GM06990 (cell line): ENCODE measurements around the gene ACTR8.

Source experiments
- DNase-seq: peaks from one replicate; pipeline ENCODE4 v3.0.0-alpha.2; 2011; ENCODE audit not compliant: insufficient read length; ENCODE audit errors: extremely low read depth
- H3K27me3 ChIP-seq: replicated peaks from 2 replicates; pipeline ENCODE4 v1.6.0; 2011; ENCODE audit warnings: low read length; ENCODE audit not compliant: control insufficient read depth, insufficient read depth
- H3K36me3 ChIP-seq: 2 replicates; pipeline ENCODE4 v1.5.1; 2011; ENCODE audit warnings: low read length; ENCODE audit not compliant: control insufficient read depth, insufficient read depth
- H3K4me3 ChIP-seq: replicated peaks from 2 replicates; pipeline ENCODE4 v1.5.1; 2011; ENCODE audit warnings: low read depth, mild to moderate bottlenecking, control low read depth, low read length
- TF ChIP-seq, protein P1 (sequence below): IDR thresholded peaks from 2 replicates; pipeline ENCODE4 v1.5.1; 2011; ENCODE audit warnings: low read length, control low read depth, mild to moderate bottlenecking, inconsistent platforms; ENCODE audit not compliant: insufficient read depth, poor library complexity, severe bottlenecking

The ACTR8 gene

DNA sequence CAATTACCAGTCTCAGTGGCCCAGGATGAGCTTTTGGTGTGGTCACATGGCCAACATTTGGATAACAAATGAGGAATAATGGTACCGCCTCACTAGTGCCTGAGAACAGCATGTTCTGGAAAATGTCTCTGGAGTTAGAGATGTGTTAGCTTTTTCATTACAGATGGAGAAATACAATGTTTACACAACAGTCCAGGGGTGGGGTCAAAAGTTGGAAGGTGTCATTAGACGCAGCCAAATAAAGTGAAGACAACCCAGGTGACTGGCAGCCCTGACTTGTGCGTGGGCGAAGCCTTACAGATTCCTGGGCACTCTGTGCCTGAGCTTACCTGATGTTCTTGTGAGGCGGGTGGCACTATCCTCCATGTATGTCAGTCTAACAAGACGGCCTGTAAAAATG is 22.8 kb downstream of the ACTR8 start:
- TF ChIP-seq, protein P1, sequence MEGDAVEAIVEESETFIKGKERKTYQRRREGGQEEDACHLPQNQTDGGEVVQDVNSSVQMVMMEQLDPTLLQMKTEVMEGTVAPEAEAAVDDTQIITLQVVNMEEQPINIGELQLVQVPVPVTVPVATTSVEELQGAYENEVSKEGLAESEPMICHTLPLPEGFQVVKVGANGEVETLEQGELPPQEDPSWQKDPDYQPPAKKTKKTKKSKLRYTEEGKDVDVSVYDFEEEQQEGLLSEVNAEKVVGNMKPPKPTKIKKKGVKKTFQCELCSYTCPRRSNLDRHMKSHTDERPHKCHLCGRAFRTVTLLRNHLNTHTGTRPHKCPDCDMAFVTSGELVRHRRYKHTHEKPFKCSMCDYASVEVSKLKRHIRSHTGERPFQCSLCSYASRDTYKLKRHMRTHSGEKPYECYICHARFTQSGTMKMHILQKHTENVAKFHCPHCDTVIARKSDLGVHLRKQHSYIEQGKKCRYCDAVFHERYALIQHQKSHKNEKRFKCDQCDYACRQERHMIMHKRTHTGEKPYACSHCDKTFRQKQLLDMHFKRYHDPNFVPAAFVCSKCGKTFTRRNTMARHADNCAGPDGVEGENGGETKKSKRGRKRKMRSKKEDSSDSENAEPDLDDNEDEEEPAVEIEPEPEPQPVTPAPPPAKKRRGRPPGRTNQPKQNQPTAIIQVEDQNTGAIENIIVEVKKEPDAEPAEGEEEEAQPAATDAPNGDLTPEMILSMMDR: no peak
- peaks cover 5% of the 10 kb centered on the region for H3K36me3 ChIP-seq
- no peaks in the 10 kb centered on the region for H3K27me3 ChIP-seq

DNA sequence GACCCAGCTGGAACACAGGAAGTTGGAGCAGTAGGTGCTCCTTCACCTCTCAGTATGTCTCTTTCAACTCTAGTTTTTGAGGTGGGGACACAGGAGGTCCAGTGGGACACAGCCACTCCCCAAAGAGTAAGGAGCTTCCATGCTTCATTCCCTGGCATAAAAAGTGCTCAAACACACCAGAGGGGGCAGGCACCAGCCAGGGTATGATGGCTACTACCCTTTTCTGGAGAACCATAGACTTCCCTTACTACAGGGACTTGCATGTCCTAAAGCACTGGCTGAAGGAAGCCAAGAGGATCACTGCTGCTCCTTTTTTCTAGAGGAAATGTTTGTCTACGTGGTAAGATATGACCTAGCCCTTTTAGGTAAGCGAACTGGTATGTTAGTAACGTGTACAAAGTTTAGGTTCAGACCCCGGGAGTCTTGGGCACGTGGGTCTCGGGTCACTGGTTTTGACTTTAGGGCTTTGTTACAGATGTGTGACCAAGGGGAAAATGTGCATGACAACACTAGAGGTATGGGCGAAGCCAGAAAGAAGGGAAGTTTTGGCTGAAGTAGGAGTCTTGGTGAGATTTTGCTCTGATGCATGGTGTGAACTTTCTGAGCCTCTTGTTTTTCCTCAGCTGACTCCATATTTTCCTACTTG is 23.7 kb downstream of the ACTR8 start:
- no peak overlapping the region for H3K4me3 ChIP-seq
- no peak for DNase-seq
- TF ChIP-seq, protein P1: no peak
- H3K27me3 ChIP-seq: no peaks in the 10 kb centered on the region
- peaks cover 5% of the 10 kb centered on the region for H3K36me3 ChIP-seq

More for the DNA sequence above, 22.8 kb downstream of the ACTR8 start:
- no peak for DNase-seq
- H3K4me3 ChIP-seq: no peak overlapping the region

DNA sequence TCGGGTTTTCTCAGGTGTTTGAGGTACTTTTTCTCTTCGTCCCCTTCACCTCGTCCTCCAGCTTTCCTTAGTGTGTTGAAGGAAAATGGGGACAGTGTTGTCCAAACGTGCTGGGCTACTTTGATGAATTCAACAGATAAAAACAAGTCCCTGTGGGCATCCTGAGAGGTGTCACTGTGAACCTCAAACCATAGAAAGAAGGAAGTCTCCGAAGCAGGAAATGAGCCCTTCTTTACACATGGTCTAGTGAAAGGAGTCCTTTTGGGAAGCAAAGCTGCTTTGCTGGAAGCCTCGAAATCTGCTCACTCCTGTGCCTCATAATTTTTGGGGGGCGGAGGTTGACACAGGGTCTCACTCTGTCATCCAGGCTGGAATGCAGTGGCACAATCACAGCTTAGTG is 25.0 kb downstream of the ACTR8 start:
- no peaks in the 10 kb centered on the region for H3K27me3 ChIP-seq
- TF ChIP-seq, protein P1: no peak
- peaks cover 2% of the 10 kb centered on the region for H3K36me3 ChIP-seq
- H3K4me3 ChIP-seq: no peak overlapping the region
- DNase-seq: no peak

DNA sequence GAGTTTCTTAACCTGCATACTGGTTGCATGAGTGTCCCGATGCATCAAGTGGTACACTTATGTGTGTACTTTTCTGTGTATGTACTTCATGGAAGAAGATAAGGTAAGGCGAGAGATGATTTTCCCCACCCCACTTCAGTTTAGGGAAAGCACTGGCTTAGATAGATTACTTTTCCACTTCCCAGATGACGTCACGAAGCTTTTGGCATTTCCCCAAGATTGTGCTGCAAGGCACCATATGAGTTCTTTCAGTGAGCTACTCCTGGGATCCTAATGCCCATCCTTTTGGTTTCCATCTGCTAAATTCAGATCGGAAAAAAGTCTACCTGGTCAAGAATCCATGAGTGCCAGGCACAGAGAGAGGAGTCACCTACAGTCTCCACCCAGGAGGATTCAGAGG is 31.1 kb downstream of the ACTR8 start:
- TF ChIP-seq, protein P1: no peak
- no peak for DNase-seq
- Histone ChIP-seq H3K27me3 (no peaks in the 10 kb centered on the region), H3K4me3 (no peak overlapping the region), H3K36me3 (no peaks in the 10 kb centered on the region; the same call in 1 of the 2 replicates)

DNA sequence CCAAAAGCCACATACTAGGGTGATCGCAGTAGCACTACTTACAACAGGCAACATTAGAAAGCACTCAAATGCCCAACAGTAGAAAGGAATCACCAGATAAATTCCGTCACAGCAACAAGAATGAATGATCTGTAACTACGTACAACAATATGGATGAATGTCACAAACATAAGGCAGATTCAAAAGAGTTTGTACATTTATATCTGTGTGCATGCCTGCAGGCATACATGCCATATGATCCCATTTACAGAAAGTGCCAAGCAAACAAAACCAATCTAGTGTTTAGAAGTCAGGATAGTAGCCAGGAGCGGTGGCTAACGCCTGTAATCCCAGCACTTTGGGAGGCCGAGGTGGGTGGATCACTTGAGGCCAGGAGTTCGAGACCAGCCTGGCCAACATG is 32.0 kb downstream of the ACTR8 start:
- H3K27me3 ChIP-seq: no peaks in the 10 kb centered on the region
- H3K4me3 ChIP-seq: no peak overlapping the region
- no peak for DNase-seq
- H3K36me3 ChIP-seq: no peaks in the 10 kb centered on the region; the same call in 1 of the 2 replicates
- TF ChIP-seq, protein P1: no peak

DNA sequence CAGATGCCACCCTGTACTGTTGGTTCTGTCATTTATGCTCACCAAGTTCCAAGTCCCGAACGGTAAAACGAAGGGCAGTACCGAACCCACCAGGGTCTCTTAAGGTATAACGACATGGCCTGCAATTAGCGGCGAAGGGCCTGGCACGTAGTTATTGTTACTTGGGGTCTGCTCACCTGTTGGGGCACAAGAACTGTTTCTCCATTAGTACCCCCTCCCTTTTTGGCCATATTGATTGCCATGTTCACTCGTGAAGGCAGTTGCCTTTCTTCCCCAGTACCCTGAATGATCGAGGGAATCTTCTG is 35.1 kb downstream of the ACTR8 start:
- DNase-seq: no peak

More for the DNA sequence above, 35.1 kb downstream of the ACTR8 start:
- H3K36me3 ChIP-seq: no peaks in the 10 kb centered on the region
- TF ChIP-seq, protein P1: no peak
- peak overlapping the region; percentile 68; the same call in 1 of the 2 replicates for H3K4me3 ChIP-seq
- H3K27me3 ChIP-seq: no peaks in the 10 kb centered on the region
